Tibial artery (tissue), 4 donors: Measurements from ENCODE around the gene SCRN1.
A peak's percentile ranks its signal among the peaks of the same experiment; 100 is the strongest.

Experiments used
- DNase-seq, 2 donors: peaks; one replicate each; pipeline ENCODE4 v3.0.0-alpha.2; 2019
- H3K27ac ChIP-seq, 2 donors: fragments of 200-600 bp; sonication (generic) in 1 of 2; 1 replicate in 1 of 2; 2 replicates in 1 of 2; pipeline ENCODE4 v1.5.1; 2018 to 2019; ENCODE audit warnings: mild to moderate bottlenecking in 1 of 2
- H3K27me3 ChIP-seq, 2 donors: fragments of 200-600 bp; sonication (generic) in 1 of 2; one replicate each; pipeline versions ENCODE4 v1.5.1 to v1.6.0; 2016 to 2019
- H3K36me3 ChIP-seq, 3 donors: fragments of 200-600 bp; sonication (generic) in 2 of 3; one replicate each; pipeline ENCODE4 v1.5.1; 2016 to 2019; ENCODE audit warnings: mild to moderate bottlenecking in 2 of 3
- H3K4me1 ChIP-seq, 4 donors: fragments of 200-600 bp; sonication (generic) in 2 of 4; 1 replicate in 3 of 4; 2 replicates in 1 of 4; pipeline ENCODE4 v1.5.1; 2016 to 2019
- H3K4me3 ChIP-seq, 2 donors: fragments of 200-600 bp; sonication (generic) in 1 of 2; 1 replicate in 1 of 2; 2 replicates in 1 of 2; pipeline ENCODE4 v1.5.1; 2018 to 2019; ENCODE audit warnings: mild to moderate bottlenecking in 2 of 2
- H3K9me3 ChIP-seq, 3 donors: fragments of 200-600 bp; sonication (generic) in 1 of 3; one replicate each; pipeline ENCODE4 v1.5.1; 2016 to 2019
- CTCF ChIP-seq, 2 experiments: fragments of 200-600 bp in 1 of 2; fragments of 450-650 bp in 1 of 2; IDR thresholded peaks; one replicate each; pipeline ENCODE4 v1.5.1; 2017 to 2019; ENCODE audit warnings: antibody characterized with exemption in 2 of 2, mild to moderate bottlenecking in 1 of 2, moderate library complexity in 1 of 2
- intact Hi-C: fragments of 100-400 bp; cut with DNase I; formaldehyde crosslinking; loops from one replicate; pipeline ENCODE4 v1.15.0; 2023; ENCODE audit warnings: low total_unique reads

Gene SCRN1

GRCh38 chr7:29924006-29924405, 65.6 kb downstream of the SCRN1 start:
- Histone ChIP-seq H3K27ac (no peak overlapping the region), H3K9me3 (no peaks in the 10 kb centered on the region), H3K27me3 (no peaks in the 10 kb centered on the region), H3K4me3 (no peak overlapping the region), H3K36me3 (peaks cover 16 to 48% (median 33%) of the 10 kb centered on the region in 3 donors), H3K4me1 (no peaks in the 10 kb centered on the region)
- DNase-seq: no peak
- no peak for TF ChIP-seq CTCF (IDR thresholded peaks at IDR 0.05)
- intact Hi-C loops: loop anchor here (5.0 kb wide), 3 partner anchors 47 to 292 kb away; no protein-coding TSS in a partner anchor

DNA sequence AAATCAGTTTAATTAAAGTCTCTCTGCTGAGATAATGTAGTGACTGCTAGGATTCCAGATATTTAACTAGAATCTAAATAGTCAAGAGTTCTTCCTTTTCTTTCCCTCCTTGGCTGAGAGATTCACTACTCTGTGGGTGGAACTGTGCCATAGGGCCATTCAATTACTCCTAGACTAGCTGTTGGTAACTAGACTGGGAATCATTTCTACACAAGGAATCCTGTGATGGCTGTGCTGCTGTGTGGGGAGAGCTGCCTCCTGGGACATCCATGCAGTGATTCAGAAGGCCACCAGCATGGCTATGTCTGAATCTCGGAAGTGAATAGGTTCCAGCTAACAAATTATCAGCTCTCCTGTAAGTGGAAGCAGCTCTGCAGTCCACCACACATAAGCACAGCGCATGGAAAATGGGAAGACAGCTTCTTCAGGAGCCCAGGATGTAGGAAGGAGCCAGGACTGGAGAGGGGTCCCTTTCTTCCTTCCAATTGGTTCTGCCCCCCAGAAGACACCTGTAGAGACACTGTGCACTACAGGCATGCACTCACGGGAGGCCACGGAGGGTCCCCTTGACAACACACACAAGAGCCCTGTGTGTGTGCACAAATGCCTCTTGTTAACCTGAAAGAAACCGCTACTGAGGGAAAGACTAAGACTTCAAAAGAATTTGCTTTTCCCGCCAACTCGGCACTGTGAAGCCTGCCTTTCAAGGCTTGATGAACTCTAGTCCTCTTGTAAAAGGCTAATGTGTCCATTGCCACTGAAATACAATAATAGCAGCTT, 66.5 kb downstream of the SCRN1 start:
- TF ChIP-seq CTCF (IDR thresholded peaks at IDR 0.05): no peak
- no peak overlapping the region for H3K27ac ChIP-seq
- H3K9me3 ChIP-seq: no peaks in the 10 kb centered on the region
- no peak for DNase-seq
- no peaks in the 10 kb centered on the region for H3K27me3 ChIP-seq
- H3K4me3 ChIP-seq: no peak overlapping the region
- H3K36me3 ChIP-seq: peaks cover 16 to 48% (median 33%) of the 10 kb centered on the region in 3 donors
- intact Hi-C loops: loop anchor here (5.0 kb wide), 3 partner anchors 46 to 291 kb away; no protein-coding TSS in a partner anchor
- H3K4me1 ChIP-seq: no peaks in the 10 kb centered on the region

- no peaks in the 10 kb centered on the region for H3K27me3 ChIP-seq
- peak; percentile 83 to 86 for TF ChIP-seq CTCF (IDR thresholded peaks at IDR 0.05)
- peaks cover 16 to 43% (median 33%) of the 10 kb centered on the region in 3 donors for H3K36me3 ChIP-seq
- no peak for DNase-seq
- H3K9me3 ChIP-seq: no peaks in the 10 kb centered on the region
- H3K27ac ChIP-seq: no peak overlapping the region
- no peak overlapping the region for H3K4me3 ChIP-seq
- intact Hi-C loops: loop anchor here (5.0 kb wide), 3 partner anchors 44 to 289 kb away; no protein-coding TSS in a partner anchor
- peaks cover 0 to 1% (median under 1%) of the 10 kb centered on the region in 4 donors for H3K4me1 ChIP-seq
These were observed 68.1 kb downstream of the SCRN1 start for GRCh38 chr7:29921404-29922010.

- TF ChIP-seq CTCF (IDR thresholded peaks at IDR 0.05): no peak
- H3K36me3 ChIP-seq: peaks cover 16 to 37% (median 33%) of the 10 kb centered on the region in 3 donors
- no peak overlapping the region for H3K4me3 ChIP-seq
- intact Hi-C loops: loop anchor here (5.0 kb wide), 3 partner anchors 43 to 288 kb away; no protein-coding TSS in a partner anchor
- H3K9me3 ChIP-seq: no peaks in the 10 kb centered on the region
- H3K27me3 ChIP-seq: no peaks in the 10 kb centered on the region
- no peak overlapping the region for H3K27ac ChIP-seq
- no peak for DNase-seq
- H3K4me1 ChIP-seq: peaks cover 0 to 12% (median 10%) of the 10 kb centered on the region in 4 donors
These were observed 69.1 kb downstream of the SCRN1 start for GRCh38 chr7:29920491-29920890.

- H3K27me3 ChIP-seq: no peaks in the 10 kb centered on the region
- H3K4me3 ChIP-seq: no peak overlapping the region
- H3K9me3 ChIP-seq: no peaks in the 10 kb centered on the region
- no peak for TF ChIP-seq CTCF (IDR thresholded peaks at IDR 0.05)
- H3K36me3 ChIP-seq: peaks cover 16 to 30% (median 28%) of the 10 kb centered on the region in 3 donors
- no peak overlapping the region for H3K27ac ChIP-seq
- H3K4me1 ChIP-seq: peaks cover 0 to 18% (median 13%) of the 10 kb centered on the region in 4 donors
- intact Hi-C loops: loop anchor here (5.0 kb wide), 3 partner anchors 42 to 287 kb away; no protein-coding TSS in a partner anchor
- DNase-seq: no peak
These were observed 69.8 kb downstream of the SCRN1 start for GRCh38 chr7:29919790-29920189.
